Measurements from ENCODE around the gene NPAT.
"Not testable (repeated sequence)": the region's sequence is repeated elsewhere in the genome, so short reads cannot be mapped to it uniquely, and the experiment has no call there.

NPAT gene

DNA sequence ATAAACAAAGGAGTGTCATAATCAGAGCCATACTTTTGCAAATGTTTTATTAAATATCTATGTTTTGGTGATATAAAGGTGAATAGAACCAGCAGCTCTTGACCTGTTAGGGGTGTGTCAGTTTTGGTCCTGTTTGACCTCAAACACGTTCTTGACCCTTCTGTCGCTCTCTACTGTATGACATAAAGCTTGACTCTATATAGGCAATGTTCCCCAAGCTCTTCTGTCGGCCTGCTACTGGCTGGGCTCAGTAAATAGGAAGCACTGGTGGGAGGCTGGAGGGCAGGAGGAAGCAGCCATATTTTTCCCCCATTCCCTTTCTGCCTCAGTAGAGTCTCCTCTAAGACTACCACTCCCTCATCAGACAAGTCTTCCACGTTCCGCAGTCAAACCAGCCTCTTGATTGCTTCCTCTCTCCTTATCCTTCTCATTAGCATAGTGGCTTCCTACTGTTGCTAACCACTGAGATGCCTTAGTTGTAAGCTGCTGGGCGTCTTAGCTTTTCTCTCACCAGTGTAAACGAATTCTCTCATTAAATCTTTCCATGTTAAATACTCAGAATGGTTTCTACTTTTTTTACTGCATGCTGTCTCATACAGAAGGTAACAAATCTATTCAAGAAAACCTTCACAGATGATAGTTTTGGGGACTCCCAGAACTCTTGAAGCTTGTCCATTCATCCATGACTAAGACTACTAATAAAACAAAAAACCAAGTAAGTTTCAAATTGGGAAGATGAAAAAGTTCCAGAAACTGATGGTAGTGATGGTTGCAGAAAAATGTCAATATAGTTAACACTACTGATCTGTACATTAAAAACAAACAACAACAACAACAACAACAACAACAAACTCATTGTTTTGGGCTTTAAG is 3.3 kb downstream of the NPAT start:
- DNase-seq: no peak

DNA sequence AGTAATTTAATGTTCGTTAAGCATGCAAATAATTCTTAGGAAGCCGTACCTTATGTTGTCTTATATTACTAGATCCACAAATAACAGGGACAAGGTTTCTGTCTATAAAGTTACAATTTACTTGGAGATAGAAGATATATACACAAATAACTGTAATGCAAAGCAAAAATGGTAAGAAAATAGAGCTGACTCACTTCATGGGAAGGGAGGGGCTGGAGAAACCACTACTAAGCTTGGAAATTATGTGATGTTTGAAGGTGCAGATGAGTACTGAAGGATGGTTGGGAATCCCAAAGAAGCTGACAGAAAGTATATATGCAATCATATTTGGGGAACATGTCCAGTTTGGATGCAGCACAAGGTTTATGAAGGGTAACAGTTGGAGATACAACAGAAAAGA is 4.0 kb downstream of the NPAT start:
- DNase-seq: no peak

- no peak for DNase-seq
These were observed 5.5 kb downstream of the NPAT start for GRCh38 chr11:108216988-108217387.

DNA sequence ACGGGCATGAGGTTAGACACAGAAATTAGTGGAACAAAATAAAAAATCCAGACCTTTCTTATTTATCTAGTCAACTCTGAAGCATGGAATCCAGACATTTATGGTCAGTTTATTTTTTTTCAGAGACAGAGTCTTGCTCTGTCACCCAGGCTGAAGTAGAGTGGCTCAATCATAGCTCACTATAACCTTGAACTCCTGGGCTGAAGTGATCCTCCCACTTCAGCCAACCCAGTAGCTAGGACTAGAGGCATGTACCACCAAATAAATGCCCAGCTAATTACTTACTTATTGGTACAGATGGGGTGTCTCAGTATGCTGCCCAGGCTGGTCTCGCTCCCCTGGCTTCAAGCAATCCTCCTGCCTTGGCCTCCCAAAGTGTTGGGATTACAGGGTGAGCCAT is 8.7 kb downstream of the NPAT start:
- DNase-seq: no peak

DNA sequence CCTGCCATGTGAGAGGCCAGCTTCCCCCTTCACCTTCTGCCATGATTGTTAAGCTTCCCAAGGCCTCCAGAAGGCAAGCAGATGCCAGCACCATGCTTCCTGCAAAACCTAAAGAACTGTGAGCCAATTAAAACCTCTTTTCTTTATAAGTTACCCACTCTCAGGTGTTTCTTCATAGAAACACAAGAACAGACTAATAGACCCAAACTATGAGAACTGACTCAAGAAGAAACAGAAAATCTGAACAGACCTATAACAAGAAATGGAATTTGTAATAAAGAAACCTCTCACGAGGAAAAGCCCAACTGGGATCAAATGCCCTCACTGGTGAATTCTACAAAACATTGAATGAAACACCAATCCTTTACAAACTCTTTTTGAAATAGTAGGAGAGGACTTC is 12.0 kb downstream of the NPAT start:
- DNase-seq: no peak

GRCh38 chr11:108207683-108208060 is 14.8 kb downstream of the NPAT start:
- no peak for DNase-seq

GRCh38 chr11:108206969-108207682 is 15.3 kb downstream of the NPAT start:
- DNase-seq: no peak

DNA sequence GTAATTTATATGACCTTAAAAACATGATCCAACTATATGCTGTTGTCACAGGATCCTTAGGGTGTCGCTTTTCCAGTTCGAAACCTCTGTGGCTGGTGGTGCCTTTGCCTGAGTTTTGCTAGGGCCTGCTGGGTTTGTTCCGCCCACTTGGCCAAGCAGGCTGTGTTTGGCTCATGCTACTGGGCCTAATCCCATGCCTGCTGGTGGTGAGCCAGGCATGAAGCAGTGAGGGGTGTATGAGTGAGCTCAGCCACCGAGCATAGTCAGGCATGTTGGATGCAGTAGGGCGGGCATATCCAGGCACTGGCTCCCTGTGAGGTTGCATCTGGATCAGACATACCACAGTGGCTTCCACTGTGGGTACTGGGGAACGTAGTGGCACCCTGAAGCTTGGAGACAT is 16.3 kb downstream of the NPAT start:
- no peak for DNase-seq

GRCh38 chr11:108204929-108205499 is 17.4 kb downstream of the NPAT start:
- no peak for DNase-seq

DNA sequence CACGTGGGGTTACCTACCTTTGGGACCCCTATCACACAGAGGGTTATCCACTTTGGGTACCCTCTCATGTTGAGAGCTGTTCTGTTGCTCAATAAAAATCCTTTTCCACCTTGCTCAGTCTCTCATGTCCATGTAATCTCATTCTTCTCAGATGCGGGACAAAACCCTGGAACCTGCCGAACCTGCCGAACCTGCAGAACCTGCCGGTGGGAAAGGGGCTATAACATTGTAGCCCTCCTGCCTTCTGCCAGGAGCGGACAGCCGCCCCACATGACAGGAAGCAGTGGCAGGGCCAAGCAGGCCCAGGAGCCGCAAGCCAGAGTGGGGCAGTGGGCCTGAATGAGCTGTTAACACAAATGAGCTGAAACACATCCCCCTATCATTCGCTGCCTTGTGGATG is 18.1 kb downstream of the NPAT start:
- no peak for DNase-seq

DNA sequence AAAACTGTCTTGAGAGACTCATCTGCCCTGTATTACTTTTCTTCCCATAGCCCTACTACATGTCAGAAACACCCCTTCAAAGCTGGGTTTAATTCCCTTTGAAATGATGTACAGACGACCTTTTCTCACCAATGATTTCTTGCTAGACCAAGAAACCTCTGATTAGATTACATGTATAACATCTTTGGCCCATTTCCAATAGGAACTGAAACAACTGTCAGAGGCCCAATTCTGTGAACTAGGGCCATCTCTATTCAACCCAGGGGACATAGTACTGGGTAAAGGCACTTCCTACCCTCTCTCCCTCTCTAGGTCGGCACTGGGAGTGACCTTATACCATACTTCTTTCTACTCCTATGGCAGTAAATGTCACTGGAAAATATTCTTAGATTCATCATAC is 19.4 kb downstream of the NPAT start:
- no peak for DNase-seq

- DNase-seq: peak; percentile 7
These were observed 22.8 kb downstream of the NPAT start for GRCh38 chr11:108199446-108200321.

- no peak for DNase-seq
These were observed 23.6 kb downstream of the NPAT start for GRCh38 chr11:108198833-108199232.

- DNase-seq: no peak
These were observed 25.1 kb downstream of the NPAT start for GRCh38 chr11:108197351-108197750.

DNA sequence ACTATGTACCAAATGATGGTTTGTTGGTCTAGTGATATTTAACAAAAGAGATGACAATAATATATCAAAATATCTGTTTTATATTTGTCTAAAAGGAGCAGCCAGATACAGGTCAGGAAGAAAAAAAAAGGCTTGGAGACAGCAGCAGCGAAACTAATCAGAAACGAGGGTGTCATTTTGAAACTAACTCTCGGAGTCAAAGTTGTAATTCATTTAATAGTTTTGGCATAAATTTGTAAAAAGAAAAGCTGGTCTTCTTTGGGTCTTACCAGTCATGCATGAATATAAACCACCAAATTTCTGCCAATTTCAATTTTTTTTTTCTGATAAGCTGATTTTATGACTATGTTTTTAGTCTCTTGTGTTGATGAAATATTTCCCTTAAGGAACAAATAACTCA is 25.5 kb downstream of the NPAT start:
- DNase-seq: no peak

DNA sequence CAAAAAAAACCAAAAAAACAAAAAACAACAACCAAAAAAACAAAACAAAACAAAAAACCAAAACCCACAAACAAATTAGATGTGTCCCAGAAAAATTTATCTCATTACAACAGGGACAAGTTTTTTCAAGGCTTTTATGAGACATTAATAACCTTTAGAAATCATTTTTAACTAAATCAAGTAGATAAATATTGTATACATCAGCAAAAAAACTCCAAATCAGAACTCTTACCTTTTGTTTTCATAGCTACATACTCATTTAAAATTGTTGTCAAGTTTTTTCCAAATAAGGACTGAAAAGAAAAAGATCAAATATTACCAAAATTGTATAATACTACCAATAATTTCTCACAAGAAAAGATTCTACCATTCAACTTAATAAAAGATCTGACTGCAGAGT is 28.7 kb downstream of the NPAT start:
- DNase-seq: no peak

DNA sequence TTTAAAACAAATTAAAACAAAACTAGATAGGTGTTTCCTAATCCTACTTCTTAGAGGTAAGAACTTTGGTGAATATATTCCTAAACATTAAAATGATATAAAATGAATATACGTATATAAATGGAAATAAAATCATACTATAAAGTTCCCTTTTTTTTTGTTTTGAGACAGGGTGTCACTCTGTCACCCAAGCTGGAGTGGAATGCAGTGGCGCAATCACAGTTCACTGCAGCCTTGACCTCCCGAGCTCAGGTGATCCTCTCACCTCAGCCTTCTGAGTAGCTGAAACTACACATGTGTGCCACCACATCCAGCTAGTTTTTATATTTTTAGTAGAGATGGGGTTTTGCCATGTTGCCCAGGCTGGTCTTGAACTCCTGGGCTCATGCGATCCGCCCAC is 44.9 kb downstream of the NPAT start:
- no peak for DNase-seq

DNA sequence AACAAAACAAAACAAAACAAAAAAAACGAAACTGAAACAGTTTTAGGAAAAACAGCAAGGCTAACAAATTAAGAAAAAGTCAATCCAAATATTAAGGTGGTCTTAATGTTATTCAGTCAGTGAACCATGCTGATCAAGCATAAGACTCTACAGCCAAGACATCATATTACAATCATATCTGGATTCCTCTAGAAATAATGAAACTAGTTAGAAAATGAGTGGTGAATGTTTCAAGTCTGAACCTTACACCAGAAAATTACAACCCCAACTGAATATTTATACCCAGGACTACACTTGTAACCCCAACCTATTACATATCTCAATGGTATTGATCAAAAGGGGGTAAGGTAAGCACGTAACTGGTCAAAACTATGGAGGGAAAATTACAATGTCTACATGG is 52.3 kb downstream of the NPAT start:
- DNase-seq: no peak

GRCh38 chr11:108167624-108168023 is 54.8 kb downstream of the NPAT start:
- no peak for DNase-seq

GRCh38 chr11:108162878-108163277 is 59.6 kb downstream of the NPAT start:
- DNase-seq: not testable (repeated sequence)

DNA sequence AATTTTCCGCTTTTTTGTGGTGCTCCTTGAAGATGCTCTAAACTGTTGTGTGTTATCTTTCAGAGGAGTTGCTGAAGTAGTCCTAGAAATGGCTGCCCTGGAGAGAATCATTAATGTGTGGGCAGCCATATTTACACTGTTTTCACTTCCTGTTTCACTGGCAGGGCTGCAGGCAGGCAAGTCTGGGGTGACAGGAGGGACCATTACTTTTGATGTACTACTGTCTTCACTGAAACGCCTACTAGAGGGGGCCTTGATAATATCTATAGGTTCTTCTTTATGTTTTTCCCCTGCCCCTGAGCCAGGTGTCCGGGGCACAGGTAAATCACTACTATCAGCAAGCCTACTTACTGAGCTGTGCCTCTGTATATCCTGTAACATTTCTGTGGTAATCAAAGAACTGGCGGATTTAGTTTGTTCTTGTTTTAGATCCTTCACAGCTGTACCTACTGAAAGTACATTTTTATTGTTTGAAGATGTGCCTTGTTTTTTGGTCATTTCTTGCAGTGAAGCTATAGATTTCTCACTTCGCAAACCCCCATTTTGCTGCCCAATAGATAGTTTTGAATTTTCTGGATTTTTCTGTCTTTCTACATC is 61.4 kb downstream of the NPAT start:
- DNase-seq: no peak

DNA sequence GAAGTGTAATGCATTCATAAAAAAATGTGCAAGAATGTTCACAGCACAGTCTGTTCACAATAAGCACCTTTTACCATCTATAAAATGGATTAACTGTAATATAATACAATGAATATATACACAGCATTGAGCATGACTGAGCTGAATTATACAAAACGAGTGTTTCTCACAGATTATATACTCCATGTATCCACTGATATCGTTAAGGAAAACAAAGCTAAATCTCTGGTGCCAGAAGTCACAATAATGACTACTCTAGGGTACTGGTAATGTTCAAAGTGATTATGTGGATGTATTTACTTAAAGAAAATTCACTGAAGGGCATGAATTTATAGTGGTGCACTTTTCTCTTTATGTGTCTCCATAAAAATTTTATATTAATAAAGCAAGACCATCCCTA is 67.8 kb downstream of the NPAT start:
- peak; percentile 34 for DNase-seq

DNA sequence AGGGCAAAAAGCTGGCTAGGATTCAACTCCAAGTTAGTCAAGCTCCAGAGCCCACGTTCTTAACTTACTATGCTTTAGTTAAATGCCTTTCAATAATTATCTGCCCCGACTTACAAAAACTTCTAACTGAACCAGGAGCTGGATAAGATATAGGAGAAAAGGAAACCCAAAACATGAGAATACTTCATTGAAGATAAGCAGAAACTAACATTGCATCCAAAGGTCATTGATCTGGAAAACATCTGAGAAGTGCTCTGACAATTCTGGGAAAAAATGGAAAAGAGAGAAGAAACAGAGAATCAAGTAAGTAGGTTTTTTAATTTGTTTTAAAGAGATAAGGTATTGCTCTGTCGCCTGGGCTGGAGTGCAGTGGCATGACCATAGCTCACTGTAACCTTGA is 73.9 kb downstream of the NPAT start:
- DNase-seq: no peak
